Astrocyte of the hippocampus (primary cell): Measurements from ENCODE around the gene CPA4.

Experiments used
- DNase-seq: peaks from one replicate; pipeline ENCODE4 v3.0.0; 2011; ENCODE audit warnings: low read depth, low spot score

Gene CPA4

DNA sequence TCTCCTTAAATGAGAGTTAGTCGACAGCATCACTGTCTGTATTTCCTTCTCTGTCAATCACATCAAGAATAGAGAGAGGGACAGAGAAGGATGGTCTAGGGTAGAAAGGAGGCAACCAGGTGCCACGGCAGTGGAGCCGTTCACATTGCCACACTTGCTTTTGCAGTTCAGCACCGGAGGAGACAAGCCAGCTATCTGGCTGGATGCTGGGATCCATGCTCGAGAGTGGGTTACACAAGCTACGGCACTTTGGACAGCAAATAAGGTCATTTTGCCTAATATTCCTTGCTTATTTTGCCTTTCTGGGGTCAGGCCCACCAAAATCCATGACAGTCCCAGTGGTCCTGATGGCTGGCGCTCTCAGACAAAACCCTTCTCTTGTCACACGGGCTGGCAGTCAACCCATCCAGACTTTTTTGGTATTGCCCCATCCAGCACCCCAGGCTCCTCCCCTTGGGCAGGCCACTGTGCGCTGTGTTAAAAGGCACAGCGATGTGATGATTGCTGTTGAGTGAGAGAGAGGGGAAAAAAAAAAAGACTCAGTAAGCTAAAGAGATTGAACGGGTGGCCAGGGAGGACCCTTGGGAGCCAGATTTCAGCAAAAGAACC lies 17.9 kb upstream of the CPA4 start:
- no peak for DNase-seq

GRCh38 chr7:130275826-130276297 lies 17.1 kb upstream of the CPA4 start:
- DNase-seq: no peak

- DNase-seq: peak; percentile 51
Observed at GRCh38 chr7:130276796-130277762, 15.9 kb upstream of the CPA4 start.

- DNase-seq: peak; percentile 67
Observed at GRCh38 chr7:130277763-130278643, 15.0 kb upstream of the CPA4 start.

DNA sequence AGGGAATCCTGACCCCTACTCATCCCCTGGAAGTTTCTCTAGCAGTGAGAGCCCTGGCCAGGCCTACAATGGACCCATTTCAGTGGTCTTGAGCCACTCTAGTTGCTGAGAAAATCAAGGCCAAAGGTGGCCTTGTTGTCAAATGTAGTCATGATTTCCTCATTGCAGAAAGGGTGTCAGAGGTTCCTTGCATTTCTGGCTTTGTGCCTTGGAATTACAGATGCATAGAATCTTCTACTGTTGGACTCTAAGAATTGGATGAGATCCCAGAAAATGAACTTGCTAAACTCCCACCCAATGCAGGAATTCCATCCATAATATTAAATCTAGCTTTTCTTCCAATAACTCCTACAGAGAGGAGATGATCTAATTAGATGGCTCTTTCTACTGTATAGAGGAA lies 14.1 kb upstream of the CPA4 start:
- DNase-seq: peak; percentile 55

DNA sequence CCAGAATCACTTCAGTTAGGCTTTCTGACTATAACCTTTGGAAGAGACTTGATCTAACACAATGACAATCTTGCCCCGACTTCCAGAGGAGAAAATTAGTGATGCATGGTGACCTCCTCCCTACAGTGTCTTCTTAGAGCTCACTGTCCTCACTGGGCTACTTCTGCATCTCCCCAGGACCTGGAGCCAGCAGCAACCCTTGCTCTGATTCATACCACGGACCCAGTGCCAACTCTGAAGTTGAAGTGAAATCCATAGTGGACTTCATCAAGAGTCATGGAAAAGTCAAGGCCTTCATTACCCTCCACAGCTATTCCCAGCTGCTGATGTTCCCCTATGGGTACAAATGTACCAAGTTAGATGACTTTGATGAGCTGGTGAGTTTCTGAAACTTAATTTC lies 13.7 kb upstream of the CPA4 start:
- DNase-seq: no peak

- no peak for DNase-seq
Observed at GRCh38 chr7:130279906-130280305, 13.1 kb upstream of the CPA4 start.

GRCh38 chr7:130281260-130281659 lies 11.7 kb upstream of the CPA4 start:
- DNase-seq: peak; percentile 67

- DNase-seq: peak; percentile 37
Observed at GRCh38 chr7:130286881-130287280, 6.1 kb upstream of the CPA4 start.

DNA sequence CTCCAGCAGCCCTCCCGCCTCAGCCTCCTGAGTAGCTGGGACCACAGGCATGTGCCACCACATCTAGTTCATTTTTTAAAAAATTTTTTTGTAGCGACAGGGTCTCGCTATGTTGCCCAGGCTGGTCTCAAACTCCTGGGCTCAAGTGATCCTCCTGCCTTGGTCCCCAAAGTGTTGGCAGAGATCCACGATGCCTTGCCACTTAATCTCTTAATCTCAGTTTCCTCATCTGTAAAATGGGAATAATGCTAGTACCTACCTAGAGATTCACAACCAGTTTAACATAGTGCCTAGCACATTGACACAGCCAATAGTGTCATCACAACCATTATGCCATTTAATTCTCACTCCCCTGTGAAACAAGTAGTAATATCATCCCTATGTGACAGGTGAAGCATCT lies 4.8 kb upstream of the CPA4 start:
- DNase-seq: no peak

DNA sequence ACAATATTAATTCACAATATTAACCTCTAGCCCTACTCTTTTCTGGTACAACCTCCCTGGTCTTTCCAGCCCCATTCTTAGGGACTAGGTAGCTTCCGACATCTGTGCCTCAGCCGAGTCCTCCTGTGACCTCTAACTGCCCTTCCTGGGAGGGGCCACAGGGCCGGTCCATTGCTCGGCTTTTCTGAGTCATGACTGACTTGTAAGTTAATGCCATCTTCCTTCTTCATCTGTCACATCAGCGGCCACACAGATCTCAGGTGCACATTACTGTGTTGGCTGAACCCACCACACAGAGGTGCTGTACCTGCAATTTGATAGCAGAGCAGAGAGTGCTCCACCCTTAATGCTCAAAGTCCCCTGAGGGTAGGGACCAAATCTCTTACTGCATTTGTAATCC lies 4.1 kb upstream of the CPA4 start:
- no peak for DNase-seq

GRCh38 chr7:130289478-130289877 lies 3.5 kb upstream of the CPA4 start:
- DNase-seq: no peak

DNA sequence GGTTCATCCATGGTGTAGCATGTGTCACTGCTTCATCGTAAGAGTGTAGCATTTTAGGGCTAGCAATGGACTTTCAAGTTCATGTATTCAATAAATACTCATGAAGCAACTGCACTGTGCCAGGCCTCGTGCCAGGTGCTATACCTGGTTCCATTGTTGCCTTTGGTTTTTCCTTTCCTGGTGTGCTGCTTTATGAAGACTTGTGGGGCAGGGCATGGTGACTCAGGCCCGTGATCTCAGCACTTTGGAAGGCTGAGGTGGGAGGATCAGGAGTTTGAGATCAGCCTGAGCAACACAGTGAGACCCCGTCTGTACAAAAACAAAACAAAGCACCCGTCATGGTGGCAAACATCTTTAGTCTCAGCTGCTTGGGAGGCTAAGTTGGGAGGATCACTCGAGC lies 2.2 kb upstream of the CPA4 start:
- DNase-seq: peak; percentile 75

- no peak for DNase-seq
Observed at GRCh38 chr7:130293521-130293920, 560 bp downstream of the CPA4 start.

- DNase-seq: no peak
Observed at GRCh38 chr7:130294314-130294713, 1.4 kb downstream of the CPA4 start.

- DNase-seq: no peak
Observed at GRCh38 chr7:130296221-130296951, 3.4 kb downstream of the CPA4 start.

DNA sequence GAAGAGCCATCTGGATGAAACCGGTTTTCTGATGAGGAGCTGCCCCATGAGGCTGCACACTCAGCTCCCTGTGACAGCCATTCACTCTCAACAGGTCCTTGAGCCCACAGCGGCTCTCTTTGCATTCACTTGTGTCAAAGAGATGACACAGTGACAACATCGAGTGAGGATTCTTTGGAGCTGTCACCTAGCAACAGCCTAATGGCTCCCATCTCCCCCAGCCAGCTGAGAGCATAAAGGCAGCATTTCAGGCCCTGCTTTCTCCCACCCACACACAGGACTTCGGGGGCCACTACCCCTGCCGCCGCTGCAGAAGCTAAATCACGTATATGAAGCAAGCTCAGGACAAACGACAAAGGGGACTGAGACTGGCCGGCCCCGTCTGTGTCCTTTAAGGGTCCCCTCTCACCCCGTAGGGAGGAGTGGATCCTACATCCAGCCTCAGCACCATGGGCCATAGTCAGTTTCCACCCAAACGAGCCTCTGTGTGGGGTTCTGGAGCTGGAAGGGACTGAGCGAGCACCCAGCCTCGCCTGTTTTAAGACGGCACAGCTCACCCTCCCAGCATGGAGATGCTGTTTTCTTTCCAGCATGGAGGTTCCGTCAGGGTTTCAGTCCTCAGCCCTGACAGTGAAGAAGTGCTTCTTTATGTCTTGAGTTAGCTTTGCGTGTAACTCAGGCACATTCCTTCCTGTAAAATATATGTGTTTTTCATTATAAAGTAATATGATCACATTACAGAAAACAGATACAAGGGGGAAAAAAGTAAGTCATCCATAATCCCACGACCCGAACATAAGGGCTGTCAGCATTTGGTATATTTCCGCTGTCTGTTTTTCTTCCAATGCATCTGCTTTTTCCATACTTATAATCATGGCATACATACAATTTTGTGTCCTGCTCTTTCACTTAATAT lies 4.9 kb downstream of the CPA4 start:
- no peak for DNase-seq

DNA sequence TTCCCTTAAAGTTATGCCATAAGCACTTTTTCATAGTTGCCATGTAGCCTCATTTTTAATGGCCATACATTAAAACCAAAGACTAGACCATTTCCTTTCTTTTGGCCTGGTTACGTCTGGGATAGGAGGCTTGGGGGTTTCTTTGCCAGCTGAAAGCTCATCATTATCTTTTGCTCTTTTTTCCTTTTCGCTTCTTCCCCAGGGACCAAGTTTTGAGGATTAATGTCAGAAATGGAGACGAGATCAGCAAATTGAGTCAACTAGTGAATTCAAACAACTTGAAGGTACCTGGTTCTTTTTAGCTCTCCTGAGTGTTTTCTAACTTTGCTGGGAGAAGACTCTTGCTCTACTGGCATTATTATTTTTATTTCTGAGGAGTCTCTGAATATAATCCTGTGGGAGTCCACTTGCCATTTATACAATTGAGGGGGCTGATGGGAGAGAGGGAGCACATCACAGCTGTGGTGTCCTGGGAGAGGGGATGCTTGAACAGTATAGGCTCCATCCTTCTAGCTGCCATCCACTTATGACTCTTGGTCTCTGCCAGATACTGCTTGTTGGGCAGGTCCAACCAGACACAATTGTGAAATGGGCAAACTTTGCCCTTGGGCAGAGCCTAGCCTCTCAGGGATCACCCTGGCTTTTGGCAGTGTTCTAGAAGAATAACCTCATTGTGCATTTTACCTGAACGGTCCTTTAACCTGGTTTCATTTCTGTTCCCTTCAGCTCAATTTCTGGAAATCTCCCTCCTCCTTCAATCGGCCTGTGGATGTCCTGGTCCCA lies 5.8 kb downstream of the CPA4 start:
- no peak for DNase-seq

- DNase-seq: no peak
Observed at GRCh38 chr7:130299866-130300265, 6.9 kb downstream of the CPA4 start.
